Esophagus muscularis mucosa (tissue), 4 donors: ENCODE results near the gene SALL2.

Experiments
- EP300 ChIP-seq: sonication (generic); formaldehyde crosslinking; IDR thresholded peaks from one replicate; pipeline ENCODE4 v1.6.1; 2017; ENCODE audit warnings: antibody characterized with exemption
- POLR2A ChIP-seq: fragments of 450-650 bp; IDR thresholded peaks from one replicate; pipeline ENCODE4 v1.6.1; 2017; ENCODE audit warnings: antibody characterized with exemption, moderate library complexity, mild to moderate bottlenecking, low read depth
- POLR2AphosphoS5 ChIP-seq, 2 donors: sonication (generic); formaldehyde crosslinking; IDR thresholded peaks; one replicate each; pipeline ENCODE4 v1.6.1; 2017; ENCODE audit warnings: antibody characterized with exemption in 2 of 2
- TF ChIP-seq, protein P1 (sequence below), 3 experiments: fragments of 200-600 bp in 2 of 3; fragments of 450-650 bp in 1 of 3; sonication (generic) in 2 of 3; IDR thresholded peaks; one replicate each; pipeline ENCODE4 v1.5.1; 2017 to 2019; ENCODE audit warnings: antibody characterized with exemption in 3 of 3, mild to moderate bottlenecking in 2 of 3, moderate library complexity in 1 of 3

DNA sequence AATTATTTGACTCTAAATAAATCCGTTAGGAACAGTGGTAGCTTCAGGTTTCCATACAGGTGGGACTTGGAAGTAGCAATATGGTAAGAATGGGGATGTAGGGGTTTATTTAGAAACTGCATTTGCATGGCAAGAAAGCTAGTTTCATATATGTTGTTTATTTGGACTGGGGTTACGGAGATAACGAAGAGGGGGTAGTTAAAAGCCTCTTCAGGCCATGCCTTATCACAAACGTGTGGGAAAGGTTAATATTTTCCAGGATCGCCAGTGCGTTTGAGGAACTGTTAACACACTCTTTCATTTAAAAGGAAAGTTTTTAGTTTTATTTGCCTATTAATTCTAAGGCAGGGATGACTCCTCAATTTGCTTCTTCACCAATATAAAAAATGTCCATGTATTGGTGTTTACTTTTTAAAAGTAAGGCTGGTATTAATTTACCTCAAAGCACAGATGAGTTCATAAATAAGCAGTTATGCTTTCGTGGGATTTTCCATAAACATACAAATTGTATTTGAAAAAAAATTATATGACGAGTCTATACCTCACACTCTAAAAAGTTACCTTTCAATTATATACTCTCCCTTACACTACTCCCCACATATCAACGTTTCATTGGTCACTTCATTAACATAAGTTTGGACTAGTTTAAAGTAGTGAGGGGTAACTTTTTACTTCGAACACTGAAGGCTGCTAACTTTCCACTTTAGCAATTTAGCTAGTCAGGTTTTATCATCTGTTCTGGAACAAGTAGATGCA lies 50.2 kb downstream of the SALL2 start:
- TF ChIP-seq, protein P1, sequence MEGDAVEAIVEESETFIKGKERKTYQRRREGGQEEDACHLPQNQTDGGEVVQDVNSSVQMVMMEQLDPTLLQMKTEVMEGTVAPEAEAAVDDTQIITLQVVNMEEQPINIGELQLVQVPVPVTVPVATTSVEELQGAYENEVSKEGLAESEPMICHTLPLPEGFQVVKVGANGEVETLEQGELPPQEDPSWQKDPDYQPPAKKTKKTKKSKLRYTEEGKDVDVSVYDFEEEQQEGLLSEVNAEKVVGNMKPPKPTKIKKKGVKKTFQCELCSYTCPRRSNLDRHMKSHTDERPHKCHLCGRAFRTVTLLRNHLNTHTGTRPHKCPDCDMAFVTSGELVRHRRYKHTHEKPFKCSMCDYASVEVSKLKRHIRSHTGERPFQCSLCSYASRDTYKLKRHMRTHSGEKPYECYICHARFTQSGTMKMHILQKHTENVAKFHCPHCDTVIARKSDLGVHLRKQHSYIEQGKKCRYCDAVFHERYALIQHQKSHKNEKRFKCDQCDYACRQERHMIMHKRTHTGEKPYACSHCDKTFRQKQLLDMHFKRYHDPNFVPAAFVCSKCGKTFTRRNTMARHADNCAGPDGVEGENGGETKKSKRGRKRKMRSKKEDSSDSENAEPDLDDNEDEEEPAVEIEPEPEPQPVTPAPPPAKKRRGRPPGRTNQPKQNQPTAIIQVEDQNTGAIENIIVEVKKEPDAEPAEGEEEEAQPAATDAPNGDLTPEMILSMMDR (IDR thresholded peaks at IDR 0.05) = no peak
- no peak for TF ChIP-seq EP300
- TF ChIP-seq POLR2A = no peak
- no peak for TF ChIP-seq POLR2AphosphoS5 (IDR thresholded peaks at IDR 0.05)
